ENCODE results near the gene TBC1D22A.

The TBC1D22A gene

DNA sequence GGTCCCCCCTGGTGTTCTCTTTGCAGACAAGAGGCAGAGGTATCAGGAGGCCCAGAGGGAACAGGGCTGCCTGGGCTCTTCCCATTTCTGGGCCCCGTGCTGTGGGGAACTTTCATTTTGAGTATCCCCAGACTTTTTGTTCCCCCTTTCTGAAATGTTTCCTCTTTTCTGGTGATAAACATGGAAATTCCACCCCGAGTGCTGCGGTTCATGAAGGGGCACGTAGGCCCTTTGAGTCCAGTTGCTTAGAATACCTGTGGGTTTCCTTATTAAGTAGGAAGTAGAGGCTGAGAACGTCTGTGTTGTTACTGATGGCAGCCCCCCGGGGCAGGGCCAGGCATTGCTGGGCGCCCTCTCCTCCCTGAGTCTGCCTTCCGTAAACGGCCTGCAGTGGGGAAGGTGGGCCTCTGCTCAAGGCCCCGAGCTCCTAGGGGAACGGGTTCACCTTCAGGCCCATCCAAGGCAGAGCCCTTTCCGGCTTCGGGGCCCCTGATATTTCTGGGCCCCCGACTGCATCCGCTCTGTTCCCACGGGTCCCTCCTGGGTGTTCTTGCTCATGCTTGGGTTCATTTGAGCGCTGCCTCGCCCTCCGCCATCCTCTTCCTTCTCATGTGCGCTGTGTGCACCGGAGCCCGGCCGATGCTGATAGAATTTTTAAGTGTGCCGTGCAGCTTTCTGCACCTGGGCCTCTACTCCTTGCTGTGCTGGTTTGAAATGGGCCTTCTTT lies 12.0 kb downstream of the TBC1D22A start:
- H3K36me3 ChIP-seq (replicated peaks), result no peaks in the 10 kb centered on the region
- peak overlapping the region; percentile 53 for H3K27ac ChIP-seq
- TF ChIP-seq, protein P1, sequence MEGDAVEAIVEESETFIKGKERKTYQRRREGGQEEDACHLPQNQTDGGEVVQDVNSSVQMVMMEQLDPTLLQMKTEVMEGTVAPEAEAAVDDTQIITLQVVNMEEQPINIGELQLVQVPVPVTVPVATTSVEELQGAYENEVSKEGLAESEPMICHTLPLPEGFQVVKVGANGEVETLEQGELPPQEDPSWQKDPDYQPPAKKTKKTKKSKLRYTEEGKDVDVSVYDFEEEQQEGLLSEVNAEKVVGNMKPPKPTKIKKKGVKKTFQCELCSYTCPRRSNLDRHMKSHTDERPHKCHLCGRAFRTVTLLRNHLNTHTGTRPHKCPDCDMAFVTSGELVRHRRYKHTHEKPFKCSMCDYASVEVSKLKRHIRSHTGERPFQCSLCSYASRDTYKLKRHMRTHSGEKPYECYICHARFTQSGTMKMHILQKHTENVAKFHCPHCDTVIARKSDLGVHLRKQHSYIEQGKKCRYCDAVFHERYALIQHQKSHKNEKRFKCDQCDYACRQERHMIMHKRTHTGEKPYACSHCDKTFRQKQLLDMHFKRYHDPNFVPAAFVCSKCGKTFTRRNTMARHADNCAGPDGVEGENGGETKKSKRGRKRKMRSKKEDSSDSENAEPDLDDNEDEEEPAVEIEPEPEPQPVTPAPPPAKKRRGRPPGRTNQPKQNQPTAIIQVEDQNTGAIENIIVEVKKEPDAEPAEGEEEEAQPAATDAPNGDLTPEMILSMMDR (IDR thresholded peaks at IDR 0.05; ENCODE audit: low read depth, low read length, missing control alignments), result peak; percentile 18
- in situ Hi-C loops (cut with HindIII; ENCODE audit: low pct_ligation_motif_present, low sequenced_read_pairs), result no loop called here
- no peak for DNase-seq
- H3K27me3 ChIP-seq (replicated peaks), result no peaks in the 10 kb centered on the region
- no peak overlapping the region for H3K4me3 ChIP-seq (ENCODE audit: low read depth, low read length)

DNA sequence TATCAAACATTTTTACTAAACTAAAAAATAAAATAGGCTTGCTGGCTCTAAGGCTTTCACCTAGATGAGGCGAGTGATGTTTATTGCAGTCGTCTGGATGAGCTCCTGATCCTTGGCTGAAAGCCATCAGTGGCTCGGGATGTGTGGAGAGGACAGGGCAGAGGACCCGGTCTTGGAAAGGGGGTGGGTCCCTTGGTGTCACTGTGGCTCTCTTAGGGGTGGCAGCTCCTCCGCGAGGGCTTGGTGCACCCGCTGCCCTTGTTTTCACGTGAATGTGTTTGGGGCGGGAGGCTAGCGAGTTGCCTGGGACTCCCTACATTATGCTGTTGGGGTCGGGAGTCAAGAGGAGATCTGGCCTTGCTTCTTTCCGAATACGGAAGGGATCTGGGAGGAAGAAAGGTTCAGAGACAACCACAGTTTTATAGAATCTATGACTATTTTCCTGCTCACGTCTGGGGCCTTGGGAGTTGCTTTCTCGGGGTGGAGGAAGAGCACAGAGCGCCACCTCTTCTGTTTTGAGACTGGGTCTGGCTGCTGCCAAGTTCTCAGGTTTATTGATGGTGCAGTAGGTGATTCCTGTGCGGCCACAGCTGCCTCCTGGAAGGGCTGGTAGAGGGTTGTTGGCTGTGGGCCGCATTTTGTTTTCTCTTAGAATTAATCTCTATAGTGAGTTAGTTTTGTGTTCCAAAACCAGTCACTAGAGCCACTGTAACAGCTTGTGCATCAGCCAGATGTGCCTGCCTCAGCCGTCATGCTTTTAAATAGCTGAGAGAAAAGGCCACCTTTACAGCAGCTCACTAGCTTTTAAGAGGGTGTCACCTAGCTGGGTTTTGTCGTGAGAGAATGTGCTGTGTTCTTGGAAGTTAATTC lies 12.8 kb downstream of the TBC1D22A start:
- H3K27ac ChIP-seq, result no peak overlapping the region
- TF ChIP-seq, protein P1 (IDR thresholded peaks at IDR 0.05; ENCODE audit: low read depth, low read length, missing control alignments), result no peak
- no peaks in the 10 kb centered on the region for H3K36me3 ChIP-seq (replicated peaks)
- no peak for DNase-seq
- no peak overlapping the region for H3K4me3 ChIP-seq (ENCODE audit: low read depth, low read length)
- in situ Hi-C loops (cut with HindIII; ENCODE audit: low pct_ligation_motif_present, low sequenced_read_pairs), result no loop called here
- no peaks in the 10 kb centered on the region for H3K27me3 ChIP-seq (replicated peaks)

DNA sequence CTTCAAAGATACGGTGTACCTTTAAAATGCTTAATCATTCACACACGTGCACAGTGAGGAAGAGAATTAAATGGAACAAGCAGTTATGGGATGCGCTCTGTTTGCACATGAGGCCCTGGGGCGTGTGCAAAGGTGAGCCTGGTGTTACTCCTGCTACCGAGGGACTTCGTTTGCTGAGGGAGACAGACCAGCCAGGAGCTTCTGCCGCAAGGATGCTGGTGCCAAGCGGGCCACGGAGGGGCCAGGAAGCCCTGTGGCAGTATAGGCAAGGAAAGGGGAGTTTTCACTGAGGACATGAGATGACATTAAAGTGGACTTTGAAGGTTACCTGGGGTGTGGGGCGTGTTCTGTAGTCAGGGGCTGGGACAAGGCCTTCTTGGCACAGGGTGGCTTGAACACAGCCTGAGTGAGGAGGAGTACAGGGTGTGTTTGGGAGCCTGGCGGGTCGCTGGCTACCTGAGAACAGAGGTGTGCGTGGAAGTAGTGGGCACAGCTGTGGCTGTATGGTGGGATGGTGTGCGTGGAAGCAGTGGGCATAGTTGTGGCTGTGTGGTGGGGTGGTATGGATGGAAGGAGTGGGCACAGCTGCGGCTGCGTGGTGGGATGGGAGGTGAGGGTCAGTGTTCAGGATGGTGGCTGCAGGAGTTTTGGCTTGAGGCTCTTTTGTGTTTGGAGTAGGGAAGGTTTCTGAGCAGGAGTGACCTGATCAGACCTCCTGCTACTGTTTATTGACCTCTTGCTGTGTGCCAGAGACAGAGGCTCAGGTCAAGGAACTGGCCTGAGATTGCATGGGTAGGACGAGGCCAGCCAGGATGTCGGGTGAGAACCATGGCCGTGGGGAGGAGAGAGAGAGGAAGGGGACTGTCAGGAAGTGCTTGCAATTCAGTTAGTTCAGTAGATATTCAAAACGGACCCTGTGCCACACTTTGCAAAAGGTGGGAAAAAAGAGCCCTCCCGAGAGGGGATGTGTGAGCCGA lies 13.7 kb downstream of the TBC1D22A start:
- H3K4me3 ChIP-seq (ENCODE audit: low read depth, low read length), result no peak overlapping the region
- no peaks in the 10 kb centered on the region for H3K36me3 ChIP-seq (replicated peaks)
- no peaks in the 10 kb centered on the region for H3K27me3 ChIP-seq (replicated peaks)
- no peak for DNase-seq
- in situ Hi-C loops (cut with HindIII; ENCODE audit: low pct_ligation_motif_present, low sequenced_read_pairs), result no loop called here
- H3K27ac ChIP-seq, result no peak overlapping the region
- TF ChIP-seq, protein P1 (IDR thresholded peaks at IDR 0.05; ENCODE audit: low read depth, low read length, missing control alignments), result no peak

DNA sequence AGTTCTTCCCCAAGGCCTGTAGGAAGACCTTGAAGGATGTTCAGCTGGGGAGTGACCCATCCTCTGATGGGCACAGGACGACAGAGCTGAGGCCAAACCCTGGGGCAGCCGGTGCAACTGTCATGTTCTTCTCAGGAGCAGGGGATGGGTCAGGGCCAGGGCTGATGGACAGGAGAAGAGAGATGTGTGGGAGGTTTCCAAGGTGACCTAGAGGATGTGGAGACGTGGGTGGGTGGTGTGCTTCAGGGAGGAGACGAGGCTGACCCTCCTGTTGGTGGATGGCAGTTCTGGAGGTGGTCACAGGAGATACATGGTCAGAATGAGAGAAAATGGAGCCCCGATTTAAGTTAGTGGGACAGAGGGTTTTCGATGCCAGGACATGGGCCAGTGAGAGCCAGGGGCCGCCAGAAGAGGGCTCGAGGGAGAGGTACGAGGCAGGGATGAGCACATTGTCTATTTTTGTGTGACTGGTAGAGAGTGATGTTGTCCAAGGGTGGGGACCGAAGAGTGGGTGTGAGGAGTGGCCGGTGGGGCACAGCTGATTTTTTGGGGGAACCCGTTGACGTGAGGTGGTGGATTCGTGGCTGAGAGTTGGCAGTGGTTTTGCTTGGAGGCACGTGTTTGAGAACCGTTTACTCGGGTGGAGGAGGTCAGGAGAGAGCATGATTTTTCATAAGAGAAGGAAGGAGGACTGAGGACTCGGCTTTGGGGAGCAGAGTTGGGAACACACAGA lies 14.6 kb downstream of the TBC1D22A start:
- DNase-seq, result no peak
- H3K27ac ChIP-seq, result no peak overlapping the region
- H3K36me3 ChIP-seq (replicated peaks), result no peaks in the 10 kb centered on the region
- H3K4me3 ChIP-seq (ENCODE audit: low read depth, low read length), result no peak overlapping the region
- no peaks in the 10 kb centered on the region for H3K27me3 ChIP-seq (replicated peaks)
- in situ Hi-C loops (cut with HindIII; ENCODE audit: low pct_ligation_motif_present, low sequenced_read_pairs), result no loop called here
- TF ChIP-seq, protein P1 (IDR thresholded peaks at IDR 0.05; ENCODE audit: low read depth, low read length, missing control alignments), result no peak

DNA sequence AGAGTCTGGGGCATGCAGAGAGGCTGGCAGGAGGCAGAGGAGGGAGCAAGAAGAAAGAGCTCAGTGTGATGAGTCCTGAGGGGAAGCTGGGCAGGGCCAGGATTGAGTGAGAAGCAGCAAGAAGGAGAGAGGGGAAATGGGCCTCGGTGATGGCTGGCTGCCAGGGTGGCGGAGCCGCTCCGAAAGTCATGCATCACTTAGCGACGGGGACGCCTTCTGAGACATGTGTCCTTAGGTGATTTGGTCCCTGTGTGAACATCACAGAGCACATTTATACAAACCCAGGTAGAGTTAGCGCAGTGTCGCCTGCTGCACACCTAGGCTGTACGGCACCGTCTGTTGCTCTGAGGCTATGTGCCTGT lies 15.1 kb downstream of the TBC1D22A start:
- in situ Hi-C loops (cut with HindIII; ENCODE audit: low pct_ligation_motif_present, low sequenced_read_pairs), result no loop called here

More for the DNA sequence above, 15.1 kb downstream of the TBC1D22A start:
- no peak overlapping the region for H3K4me3 ChIP-seq (ENCODE audit: low read depth, low read length)
- DNase-seq, result no peak
- no peaks in the 10 kb centered on the region for H3K36me3 ChIP-seq (replicated peaks)
- TF ChIP-seq, protein P1 (IDR thresholded peaks at IDR 0.05; ENCODE audit: low read depth, low read length, missing control alignments), result no peak
- no peaks in the 10 kb centered on the region for H3K27me3 ChIP-seq (replicated peaks)
- no peak overlapping the region for H3K27ac ChIP-seq
